Suppressor macrophage (primary cell): ENCODE results near the gene SORBS2.

ENCODE experiments used
- DNase-seq, 4 experiments: peaks; one replicate each; pipeline ENCODE4 v3.0.0-alpha.2; 2020 to 2022

Gene SORBS2

DNA sequence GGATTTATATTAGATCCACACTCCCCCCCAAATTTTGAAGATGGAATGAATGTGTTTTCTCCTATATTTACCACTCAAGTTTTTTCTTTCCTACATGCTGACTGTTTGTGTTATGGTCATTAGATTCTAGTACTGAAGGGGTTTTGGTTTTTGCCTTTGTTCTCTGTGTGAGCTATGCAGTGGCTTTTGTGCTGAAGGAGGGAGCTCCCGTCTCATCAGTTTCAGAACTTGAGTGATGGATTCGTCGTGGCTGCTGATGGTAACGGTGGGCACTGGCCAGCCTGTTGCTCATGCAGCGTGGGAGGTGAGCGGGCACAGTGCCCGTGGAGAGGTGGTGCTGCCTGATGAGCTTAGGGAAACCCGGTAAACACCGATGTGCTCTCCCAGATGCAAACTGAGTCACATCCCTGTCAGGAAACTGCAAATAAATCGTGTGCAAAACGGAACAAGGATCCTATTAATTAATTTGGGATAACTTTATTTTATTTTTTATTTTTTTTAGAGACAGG lies 101.5 kb downstream of the SORBS2 start:
- DNase-seq = no peak

DNA sequence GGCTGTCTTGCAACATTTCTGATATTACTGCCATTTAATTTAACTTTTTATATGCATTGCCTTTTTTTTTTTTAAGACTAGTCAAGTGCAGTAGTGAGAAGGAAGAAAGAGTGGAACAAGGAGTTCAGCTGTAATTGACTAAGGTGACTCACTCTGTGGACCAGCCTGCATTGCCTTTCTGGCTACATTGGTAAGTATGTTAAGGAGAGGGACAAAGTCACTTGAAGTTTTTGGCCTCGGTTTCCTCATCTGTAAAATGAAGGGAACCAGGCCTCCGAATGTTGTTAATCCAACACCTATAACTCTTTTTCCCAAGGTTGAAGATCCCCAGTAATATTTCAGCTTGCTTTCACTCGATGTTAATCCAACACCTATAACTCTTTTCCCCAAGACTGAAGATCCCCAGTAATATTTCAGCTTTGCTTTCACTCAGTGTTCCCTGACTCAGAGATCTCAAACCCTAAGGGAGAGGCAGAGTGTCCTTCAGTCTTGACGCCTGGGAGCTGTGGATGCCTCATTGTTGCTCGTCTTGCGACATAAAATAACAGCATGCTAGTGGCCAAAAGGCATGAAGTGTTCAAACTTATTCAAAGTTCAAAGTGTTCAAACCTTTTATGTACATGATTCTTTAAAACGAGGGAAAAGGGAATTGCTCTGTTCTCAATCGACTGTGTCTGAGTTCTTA lies 102.0 kb downstream of the SORBS2 start:
- no peak for DNase-seq

DNA sequence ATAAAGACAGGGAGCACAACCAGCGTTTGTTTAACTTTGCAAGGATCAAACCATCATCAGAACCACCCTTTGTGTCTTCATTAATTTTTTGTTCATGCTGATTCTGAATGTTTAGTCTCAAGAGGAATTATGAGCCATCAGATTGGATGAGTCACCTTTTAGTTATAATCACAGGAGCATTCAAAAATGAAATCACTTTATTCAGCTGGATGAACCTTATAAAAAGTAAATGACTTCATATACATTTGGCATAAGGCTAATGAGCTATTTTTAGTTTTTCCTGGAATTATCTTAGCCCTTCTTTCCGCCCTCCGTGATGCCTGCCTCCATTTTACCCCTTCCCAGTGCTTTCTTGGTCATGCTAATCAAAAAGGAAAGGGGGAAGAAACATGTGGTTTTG lies 103.6 kb downstream of the SORBS2 start:
- no peak for DNase-seq

DNA sequence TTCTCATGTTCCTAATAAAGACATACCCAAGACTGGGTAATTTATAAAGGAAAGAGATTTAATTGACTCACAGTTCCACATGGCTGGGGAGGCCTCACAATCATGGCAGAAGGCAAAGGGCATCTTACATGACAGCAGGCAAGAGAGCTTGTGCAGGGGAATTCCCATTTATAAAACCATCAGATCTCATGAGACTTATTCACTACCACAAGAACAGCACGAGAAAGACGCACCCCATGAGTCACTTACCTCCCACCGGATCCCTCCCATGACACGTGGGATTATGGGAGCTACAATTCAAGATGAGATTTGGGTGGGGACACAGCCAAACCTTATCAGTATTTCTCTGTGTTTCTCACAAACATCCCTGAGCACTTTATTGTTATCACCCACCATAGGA lies 104.4 kb downstream of the SORBS2 start:
- peak in 1 of 4 experiments; percentile 17 for DNase-seq

DNA sequence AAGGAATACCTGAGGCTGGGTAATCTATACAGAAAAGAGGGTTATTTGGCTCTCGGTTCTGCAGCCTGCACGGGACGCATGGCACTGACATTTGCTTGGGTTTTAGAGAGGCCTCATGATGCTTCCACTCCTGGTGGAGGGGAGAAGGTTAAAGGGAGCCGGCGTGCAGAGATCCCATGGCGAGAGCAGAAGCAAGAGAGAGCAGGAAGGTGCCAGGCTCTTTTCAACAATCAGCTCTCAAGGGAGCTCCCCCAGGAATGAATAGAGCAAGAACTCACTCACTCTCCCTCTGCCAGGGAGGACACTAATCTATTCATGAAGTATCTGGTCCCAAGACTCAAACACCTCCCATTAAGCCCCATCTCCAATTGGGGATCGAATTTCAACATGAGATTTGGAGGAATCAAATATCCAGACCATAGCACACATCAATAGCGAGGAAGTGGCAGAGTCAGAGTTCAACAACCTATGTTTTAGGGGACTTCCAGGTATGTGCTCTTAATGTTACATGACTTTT lies 109.8 kb downstream of the SORBS2 start:
- no peak for DNase-seq

DNA sequence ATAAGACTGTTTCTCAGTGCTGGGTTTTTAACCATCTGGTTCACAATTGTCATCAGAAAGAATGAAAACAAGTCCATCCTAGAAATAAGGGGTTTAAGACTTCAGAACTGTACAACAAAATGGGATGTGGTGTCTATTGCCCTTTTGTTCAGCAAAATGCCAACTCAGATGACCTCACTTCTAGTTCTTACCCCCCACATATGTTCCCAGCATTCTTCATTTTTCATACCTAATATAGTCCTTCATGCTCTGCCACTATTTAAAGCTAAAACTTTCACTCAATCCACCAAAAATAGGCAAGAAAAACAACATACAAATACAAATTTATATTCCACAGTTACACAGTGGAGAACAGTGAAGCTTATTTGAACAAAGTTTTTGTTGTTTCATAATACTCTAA lies 111.4 kb downstream of the SORBS2 start:
- peak in 2 of 4 experiments; percentile 3 to 6 for DNase-seq

DNA sequence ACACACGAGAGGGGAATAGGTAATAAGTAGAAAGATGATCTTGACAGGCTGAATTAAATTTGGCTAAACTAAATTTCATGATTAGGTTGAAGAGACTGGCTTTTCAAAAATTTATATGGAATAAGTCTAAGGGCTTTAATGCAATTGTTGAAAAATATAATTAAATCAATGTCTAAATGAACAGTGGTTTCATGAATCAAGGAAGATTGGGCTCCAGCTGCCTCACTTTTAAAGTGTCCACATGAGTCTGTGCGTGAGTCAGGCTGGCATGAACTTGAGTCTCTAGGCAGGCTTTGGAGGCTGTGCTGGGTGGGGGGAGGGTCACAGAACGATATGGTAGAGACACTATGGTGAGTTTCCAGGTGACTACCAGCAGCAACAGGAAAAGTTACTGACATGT lies 111.9 kb downstream of the SORBS2 start:
- no peak for DNase-seq

DNA sequence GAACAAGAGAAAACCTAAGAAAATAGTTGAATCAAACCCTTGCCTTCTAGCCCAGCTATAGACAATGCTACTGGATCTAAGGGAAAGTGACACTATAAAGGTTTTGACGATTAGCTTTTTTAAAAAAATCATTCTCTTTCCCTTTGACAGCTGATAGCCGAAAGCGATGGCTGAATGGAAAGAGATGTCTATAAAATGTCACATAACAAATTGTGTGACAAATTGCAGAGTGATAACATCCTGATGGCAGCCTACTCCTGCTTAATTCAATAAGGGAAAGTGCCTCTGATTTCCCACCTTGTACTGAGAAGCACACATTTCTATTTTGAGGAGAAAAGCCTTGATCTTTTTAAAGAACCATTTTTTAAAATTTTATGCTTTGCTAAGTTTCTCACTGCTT lies 114.5 kb downstream of the SORBS2 start:
- no peak for DNase-seq

DNA sequence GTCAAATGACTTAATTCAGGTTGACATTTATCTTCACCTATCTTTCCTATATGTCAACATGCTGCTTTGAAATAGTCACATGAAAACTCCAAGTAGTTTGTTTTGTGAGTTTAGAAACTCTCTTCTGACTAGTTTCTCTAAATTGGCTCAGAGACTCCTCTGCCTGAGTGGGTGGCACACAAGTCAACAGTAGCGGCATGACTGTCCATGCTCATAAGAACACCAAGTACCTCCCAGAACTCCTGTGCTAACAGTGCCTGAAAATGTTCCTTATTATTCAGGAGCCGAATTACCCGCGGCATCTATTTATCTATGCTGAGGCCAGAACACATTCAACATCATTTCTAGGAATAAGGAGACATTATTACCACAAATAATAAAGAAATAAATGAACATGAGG lies 116.3 kb downstream of the SORBS2 start:
- DNase-seq = peak in 2 of 4 experiments; percentile 19 to 41

DNA sequence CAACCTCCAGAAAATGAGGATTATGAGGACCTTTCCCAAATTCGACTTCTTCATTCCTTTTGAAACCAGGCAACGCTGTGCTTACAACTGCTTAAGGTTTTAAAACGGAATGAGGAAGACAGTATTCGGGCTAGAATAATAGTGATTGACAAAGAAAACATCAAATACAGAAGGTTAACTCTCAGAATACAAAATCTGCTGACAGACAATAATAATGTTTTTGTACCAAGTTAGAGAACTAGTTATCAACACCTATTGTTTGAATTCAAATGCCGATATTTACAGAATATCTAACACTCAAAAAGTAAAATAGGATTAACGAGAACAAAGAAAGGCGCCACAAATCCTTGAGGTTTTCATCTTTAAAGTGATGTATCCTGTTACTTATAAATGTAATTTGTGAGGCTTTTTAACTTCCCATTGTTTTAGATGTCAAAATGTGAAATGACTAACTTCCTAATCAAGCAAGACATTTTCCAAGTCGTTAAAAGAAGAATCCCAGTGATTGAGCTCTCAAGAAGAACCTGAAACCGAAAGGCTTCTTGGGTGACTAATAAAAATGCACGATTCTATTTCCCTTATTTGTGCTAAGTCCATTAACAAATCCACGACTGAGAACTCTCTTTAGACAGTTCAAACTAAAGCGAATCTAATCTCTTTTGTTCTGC lies 118.3 kb downstream of the SORBS2 start:
- peak in 2 of 4 experiments; percentile 7 to 9 for DNase-seq

DNA sequence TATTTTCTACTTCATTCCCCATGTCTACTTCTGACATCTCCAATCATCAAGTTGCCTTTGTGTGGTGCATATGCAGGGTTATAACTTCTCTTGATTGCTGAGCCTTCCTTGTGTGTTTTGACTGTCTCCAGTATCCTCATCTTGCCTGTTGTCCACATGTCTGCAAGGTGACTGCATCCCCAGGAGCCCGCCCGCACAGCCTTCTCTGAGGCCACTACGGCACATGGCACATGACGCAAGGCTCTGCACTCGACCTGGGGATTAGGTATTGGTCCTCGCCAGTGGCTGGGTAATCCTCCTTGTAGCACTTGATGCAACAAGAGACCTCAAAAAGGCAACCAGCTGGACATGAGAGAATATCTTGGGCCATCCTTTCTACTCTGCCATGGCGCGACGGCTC lies 122.6 kb downstream of the SORBS2 start:
- DNase-seq = no peak

DNA sequence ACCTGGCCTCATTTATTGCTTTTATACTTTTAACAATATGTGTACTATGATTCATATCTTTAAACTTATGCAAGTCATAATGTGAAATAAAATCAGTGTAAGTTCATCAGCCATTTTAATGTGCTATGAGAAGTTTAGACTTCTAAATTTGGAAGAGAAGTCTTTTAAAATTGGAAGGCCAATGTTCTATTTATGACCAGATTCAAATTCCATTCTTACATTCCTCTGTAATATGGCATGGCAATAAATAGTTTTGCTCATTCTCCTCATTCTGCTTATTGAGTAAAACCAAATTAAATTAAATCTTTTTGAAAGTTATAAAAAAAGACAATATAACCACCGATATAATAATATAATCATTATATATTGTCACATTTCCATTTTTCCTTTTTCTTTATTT lies 126.2 kb downstream of the SORBS2 start:
- no peak for DNase-seq

DNA sequence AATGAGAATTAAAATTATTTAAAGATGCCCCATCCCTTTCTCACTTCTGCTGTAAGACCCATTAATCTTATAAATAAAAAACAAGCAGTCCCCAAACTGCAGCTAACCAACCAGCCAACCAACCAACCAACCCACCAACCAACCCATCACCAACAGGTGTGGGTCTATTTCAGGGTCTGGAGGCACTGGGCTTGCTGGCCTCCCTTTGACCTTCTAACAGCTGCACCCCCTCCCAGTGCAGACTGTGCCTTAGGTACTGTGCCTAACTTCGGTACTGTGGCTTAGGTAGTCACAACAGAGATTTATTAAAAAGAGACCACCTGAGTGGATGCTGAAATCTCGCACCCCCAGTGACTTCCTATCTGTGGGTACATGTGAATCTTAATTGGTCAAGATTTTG lies 128.1 kb downstream of the SORBS2 start:
- no peak for DNase-seq

DNA sequence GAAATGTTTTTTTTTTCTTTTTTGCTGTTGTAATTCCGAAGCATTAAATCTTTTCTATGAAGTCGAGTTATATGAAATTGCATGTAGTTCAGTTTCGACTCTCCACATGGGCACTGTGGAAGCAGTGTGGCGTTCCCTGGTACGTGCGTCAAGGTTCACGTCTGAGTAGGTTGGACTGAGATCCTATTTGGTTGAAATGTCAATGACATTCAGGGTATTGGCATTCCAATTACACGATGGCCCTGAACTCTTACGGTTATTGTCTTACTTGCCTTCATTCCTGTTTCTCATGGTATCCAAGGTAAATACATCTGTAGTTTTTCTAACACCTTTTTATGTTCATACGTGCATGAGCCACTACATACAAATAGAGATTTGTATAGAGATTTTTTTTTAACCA lies 128.8 kb downstream of the SORBS2 start:
- no peak for DNase-seq

DNA sequence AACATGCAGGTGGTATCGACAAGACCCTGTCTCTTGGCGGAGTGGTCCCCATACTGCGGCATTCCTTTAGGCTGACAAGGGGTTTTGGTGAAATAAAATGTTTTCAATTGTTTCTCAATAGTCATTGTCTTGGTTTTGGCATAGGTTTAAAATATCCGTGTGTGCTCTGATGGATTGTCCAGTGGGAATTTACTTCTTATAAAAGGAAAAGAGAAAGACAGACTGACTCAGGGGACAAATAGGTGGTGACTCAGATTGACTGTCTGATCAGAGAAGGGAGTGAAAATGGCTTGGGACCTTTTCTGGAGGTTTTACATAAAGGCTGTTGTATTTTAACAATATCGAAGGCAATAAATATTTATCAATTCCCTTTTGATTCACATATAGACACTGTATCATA lies 129.8 kb downstream of the SORBS2 start:
- no peak for DNase-seq

DNA sequence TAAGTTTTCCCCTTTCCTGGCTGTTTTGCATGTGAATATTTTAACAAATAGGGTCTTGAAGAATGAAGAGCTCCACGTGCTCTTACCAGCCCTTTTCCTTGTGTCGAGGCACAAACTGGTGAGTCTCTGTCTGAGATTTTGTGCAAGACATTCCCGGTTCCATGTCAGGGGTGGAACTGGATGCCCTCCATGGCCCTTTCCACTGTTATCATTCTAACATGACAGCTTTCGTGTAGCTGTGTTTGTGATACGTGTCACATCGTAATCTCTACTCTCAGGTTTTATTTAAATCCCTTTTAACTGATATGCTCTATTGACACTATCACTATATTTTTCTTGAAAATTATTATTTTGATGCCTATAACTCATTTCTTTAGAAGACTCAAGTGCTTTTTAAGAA lies 130.4 kb downstream of the SORBS2 start:
- DNase-seq = no peak

DNA sequence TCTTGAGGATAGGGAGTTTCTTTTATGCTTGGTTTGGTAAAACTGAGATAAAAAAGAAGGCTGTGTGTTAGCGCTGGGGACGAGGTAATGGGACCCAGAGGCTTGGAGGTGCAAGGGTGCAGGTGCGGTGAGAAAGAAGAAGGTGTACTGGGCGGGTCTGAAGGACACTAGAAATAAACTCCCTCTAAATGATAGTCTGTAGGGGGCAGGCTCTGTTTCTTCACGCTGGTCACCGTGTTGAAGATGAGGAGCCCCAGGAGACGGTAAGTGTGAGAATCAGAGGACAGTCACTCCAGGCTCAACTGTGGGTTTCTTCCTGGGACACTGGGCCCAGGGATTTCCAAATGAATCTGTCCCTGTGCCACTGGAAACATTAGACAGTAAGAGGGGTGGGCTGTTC lies 131.4 kb downstream of the SORBS2 start:
- no peak for DNase-seq

DNA sequence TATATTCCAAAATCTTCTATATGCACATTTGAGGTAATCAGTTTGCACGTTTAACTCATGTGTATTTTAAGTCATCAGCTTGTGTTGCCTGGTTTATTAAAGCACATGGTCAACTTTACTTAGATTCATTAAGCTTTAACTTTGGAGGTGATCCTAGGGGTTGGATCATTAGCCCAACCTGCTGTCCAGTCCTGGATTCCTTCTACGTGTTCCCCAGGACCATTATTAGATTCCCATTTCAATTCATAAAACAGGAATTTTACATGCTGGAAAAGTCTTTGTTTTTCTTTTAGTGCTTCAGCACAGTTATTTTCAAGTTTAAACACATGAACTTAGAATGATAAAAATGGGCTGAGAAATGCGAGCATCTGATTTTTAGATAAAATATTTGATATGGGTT lies 132.5 kb downstream of the SORBS2 start:
- DNase-seq = no peak

DNA sequence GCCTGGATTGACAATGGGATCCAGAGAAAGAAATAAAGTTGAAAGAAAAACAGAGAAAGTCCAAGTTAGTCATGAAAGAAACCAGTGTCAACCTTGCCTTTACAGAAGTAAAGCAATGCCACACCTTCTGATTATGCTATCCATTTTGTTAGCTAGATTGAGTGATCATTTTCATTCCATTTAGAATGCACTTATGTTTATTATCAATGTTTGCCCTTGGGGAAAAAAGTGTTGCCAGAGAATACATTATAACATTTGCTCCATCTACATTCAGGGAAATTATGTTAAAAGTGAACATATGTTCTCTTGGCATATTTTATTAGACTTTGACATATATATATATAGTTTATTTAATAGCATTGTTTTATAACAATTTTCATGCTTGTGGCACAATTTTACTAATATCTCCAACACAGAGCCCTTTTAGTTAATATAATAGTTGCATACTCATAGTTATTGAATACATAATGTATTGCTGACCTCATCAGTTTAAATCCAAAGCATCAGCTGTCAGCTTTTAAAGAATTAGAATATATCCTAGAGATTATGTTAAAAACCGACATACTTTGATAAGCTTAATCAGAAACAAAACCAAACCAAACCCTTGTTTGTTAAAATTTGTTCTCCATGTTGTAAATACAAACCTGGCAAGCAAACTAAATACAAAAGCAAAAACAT lies 134.2 kb downstream of the SORBS2 start:
- DNase-seq = no peak

DNA sequence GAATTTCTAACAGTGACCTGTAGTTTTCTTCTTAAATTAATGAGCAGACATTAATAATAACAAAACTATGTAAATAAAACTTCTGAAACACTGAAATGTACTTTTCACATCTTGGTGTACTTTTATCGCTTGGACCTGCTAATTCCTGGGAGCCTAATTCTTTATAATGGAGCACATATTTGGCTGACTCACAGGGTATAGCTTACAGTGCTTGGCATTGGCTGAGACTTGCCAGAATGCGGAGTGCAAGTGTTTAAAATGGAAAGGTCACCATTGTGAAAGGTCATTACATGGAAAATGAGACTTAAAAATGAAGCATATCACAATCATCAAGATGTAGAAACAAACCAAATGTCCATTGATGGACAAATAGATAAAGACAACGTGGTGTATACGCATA lies 139.4 kb downstream of the SORBS2 start:
- DNase-seq = no peak

DNA sequence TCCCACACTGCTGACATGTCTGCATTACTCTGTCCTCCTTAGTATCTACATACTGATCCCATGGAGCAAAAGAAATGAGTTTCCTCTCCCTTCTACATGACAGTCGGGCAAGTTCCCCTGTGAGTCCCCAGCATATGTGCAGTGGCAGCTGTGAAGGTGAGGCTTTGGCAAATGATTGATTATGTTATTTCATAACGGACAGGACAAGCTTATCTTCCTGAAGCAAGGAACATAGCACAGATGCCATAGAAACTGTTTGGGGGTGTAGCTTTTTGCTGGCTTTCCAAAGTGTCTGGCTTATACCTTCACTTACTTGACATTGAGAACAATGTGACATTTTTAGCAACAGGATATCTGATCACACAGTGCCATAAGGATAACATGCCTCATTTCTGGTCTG lies 139.8 kb downstream of the SORBS2 start:
- DNase-seq = no peak

DNA sequence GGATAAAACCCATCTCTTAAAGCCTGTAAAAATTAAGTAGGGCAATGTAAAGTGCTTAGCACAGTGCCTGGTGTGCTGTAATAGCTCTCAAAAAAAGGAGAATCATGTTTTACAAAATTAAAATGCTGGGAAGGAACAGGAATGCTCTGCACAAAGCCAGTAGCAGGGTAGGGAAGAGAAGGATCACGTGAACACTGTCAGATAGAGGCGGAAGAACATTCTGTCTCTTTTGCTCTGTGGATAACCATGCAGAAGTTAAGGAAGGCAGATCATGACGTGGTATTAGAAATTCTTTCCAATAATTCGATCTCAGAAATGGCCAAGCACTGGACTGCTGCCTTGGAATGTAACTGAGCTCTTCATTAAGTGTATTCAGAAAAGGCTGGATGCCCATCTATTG lies 140.5 kb downstream of the SORBS2 start:
- DNase-seq = no peak

DNA sequence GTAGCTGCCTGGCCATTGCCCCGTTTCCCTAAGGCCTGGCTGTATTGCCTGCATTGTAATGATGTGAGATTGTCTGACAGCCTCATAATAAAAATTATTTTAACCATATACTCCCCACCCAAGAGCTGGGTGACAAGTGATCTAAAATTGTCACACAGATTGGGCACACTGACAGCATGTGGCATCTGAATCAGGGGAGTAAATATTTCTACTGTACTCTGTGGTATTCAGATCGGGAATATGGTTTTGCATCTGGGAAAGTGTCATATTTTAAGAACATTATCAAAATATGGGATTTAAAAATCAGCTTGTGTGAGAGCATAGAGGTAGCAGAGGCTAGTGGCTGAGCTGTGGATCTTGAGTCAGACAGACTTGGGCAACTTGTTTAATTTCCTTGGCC lies 140.9 kb downstream of the SORBS2 start:
- DNase-seq = no peak

DNA sequence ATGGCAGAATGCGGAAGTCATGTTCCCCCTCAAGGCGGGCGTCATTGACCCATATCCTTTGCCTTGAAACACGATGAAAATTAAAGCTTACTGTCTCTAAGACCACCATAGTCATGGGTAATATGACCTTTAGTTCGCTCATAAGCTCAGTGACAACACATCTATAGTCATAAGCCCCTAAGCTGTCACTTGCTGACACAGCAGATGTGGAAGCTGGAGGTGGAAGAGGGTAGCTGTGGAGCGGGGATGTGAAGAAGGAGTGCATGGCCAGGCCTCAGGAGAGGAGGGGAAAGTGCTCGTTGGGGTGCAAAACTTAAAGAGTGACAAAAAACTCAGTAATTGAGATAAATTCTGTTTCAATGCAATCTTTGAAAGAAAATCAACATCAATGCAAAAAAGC lies 142.7 kb downstream of the SORBS2 start:
- DNase-seq = no peak
